NCI-H774 (cell line): ENCODE data around the gene ZFHX3.
"Not testable (repeated sequence)": the region's sequence is repeated elsewhere in the genome, so short reads cannot be mapped to it uniquely, and the experiment has no call there.

ENCODE experiments used
- DNase-seq: peaks from one replicate; lab custom pipeline; 2025; lab: John Stamatoyannopoulos, UW

The ZFHX3 gene, protein sequence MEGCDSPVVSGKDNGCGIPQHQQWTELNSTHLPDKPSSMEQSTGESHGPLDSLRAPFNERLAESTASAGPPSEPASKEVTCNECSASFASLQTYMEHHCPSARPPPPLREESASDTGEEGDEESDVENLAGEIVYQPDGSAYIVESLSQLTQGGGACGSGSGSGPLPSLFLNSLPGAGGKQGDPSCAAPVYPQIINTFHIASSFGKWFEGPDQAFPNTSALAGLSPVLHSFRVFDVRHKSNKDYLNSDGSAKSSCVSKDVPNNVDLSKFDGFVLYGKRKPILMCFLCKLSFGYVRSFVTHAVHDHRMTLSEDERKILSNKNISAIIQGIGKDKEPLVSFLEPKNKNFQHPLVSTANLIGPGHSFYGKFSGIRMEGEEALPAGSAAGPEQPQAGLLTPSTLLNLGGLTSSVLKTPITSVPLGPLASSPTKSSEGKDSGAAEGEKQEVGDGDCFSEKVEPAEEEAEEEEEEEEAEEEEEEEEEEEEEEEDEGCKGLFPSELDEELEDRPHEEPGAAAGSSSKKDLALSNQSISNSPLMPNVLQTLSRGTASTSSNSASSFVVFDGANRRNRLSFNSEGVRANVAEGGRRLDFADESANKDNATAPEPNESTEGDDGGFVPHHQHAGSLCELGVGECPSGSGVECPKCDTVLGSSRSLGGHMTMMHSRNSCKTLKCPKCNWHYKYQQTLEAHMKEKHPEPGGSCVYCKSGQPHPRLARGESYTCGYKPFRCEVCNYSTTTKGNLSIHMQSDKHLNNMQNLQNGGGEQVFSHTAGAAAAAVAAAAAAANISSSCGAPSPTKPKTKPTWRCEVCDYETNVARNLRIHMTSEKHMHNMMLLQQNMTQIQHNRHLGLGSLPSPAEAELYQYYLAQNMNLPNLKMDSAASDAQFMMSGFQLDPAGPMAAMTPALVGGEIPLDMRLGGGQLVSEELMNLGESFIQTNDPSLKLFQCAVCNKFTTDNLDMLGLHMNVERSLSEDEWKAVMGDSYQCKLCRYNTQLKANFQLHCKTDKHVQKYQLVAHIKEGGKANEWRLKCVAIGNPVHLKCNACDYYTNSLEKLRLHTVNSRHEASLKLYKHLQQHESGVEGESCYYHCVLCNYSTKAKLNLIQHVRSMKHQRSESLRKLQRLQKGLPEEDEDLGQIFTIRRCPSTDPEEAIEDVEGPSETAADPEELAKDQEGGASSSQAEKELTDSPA (N-terminal part only)

DNA sequence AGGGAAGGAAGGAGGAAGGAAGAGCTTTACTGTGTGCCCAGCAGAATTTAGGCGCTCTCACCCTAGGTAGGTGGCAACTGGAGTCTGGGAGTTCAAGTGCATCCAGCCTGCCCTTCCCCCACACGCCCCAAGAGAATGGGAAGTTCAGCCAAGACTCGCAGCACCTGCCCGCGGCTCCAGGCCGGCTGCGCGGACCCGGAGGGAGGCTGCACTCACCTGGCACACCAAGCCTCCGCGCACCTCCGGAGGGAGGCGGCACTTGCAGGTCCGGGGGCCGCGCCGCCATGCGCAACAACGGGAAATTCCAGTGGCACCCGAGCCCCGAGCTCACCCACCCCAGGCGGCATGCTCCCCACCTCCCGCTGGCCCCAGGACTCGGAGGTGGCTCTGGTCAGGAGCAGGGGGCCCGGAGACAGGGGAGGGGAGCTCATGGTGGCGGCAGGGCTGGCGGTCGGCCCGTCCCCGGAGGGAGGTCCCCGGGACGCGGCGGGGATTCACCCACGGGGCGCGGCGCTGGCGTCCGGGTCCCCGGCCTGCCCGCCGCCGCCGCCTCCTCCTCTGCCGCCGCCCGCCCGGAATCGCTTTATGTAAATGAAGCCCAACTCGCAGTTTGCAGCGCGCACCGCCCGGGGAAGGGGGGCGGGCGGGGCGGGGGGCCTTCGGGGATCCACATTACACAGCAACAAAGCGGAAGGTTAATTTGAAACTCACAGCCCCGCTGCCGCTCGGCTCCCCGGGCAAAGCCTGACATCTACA lies at the start of gene ZFHX3:
Gene ZFHX3 (minus strand): TSS at position 593 of the 756 bp plus-strand sequence. CDS start 87,983 bp downstream, outside the sequence.
- DNase-seq, result no peak

DNA sequence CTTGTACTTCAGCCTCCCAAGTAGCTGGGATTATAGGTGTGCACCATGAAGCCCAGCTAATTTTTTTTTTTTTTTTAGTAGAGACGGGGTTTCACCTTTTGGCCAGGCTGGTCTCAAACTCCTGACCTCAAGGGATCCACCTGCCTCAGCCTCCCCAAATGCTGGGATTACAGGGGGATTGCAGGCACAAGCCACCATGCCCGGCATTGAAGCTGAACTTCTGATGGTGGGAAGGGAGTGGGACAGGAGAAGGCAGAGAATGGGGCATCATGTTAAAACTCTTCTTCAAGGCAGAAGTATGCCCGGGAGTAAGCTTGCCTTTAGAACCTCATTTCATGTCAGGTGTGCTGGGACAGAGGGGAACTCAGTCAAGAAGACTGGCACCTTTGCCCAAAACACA lies 48.6 kb upstream of the ZFHX3 start:
- no peak for DNase-seq

DNA sequence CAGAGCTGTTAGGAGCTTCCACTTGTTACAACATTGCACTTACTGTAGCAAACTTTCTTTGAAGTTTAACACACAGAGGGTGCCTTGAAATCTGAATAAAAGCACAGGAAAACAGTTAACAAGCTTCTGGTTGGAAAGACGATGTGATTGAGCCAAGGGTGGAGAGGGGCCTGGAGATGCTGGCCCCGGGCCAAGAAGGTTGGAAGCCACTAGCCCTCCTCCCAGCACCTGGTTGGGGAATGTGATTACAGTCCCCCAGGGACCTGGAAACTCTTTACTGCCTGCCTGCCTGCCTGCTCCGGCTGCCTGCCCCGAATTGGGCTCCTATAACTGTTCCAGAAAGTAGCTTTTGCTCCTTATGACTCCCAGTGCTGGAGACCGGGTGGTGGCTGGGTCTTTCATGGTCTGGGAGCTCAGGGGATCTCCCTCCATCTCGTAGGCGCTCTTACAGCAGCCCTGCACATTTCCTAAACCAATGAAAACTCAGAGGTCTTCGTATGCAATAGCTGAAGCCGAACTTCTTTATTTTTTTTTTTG lies 48.0 kb upstream of the ZFHX3 start:
- no peak for DNase-seq

DNA sequence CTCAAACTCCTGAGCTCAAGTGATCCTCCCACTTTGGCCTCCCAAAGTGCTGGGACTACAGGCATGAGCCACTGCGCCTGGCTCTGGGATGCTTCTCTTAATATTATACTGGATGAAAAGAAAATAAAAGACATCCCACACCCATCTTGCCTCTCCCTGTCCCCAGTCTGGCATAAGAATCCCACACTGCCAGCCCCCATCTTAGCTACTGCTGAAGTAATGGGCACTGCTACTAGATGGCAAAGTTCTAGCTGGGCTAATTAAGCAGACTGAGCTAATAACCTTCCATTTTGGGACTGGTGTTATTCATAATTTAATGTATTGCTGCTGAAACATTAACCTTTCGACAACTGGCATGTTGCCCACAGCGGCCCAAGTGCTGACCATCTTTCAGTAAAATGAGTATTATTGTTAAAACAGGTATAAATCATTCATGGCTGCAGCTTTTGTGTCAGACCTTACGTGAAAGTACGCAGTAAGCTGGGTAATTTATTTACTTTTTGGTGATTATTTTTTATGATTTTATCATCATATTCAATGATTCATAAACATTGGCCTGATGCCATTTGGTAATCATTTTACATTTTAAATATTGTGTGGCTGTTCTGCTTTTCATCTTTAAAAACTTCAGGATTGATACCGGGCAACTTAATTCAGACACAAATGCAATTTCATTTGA lies 47.4 kb upstream of the ZFHX3 start:
- DNase-seq, result no peak

DNA sequence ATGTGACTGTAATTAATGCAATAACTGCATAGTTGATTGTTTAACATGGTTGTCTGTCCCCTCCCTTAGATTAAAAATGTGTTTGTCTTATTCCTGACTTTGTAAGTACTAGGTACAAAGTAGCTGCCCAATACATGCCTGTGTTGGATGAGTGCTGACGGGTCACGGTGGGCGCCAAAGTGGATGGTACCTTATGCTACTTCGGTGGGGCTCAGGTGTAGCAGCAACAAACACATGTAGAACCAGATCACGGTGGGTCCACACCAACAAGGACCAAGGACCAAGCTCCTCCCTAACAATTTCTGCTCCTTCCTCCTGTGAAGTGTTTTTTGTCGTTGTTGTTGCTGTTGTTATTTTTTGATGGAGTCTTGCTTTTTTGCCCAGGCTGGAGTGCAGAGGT lies 46.4 kb upstream of the ZFHX3 start:
- DNase-seq, result no peak

DNA sequence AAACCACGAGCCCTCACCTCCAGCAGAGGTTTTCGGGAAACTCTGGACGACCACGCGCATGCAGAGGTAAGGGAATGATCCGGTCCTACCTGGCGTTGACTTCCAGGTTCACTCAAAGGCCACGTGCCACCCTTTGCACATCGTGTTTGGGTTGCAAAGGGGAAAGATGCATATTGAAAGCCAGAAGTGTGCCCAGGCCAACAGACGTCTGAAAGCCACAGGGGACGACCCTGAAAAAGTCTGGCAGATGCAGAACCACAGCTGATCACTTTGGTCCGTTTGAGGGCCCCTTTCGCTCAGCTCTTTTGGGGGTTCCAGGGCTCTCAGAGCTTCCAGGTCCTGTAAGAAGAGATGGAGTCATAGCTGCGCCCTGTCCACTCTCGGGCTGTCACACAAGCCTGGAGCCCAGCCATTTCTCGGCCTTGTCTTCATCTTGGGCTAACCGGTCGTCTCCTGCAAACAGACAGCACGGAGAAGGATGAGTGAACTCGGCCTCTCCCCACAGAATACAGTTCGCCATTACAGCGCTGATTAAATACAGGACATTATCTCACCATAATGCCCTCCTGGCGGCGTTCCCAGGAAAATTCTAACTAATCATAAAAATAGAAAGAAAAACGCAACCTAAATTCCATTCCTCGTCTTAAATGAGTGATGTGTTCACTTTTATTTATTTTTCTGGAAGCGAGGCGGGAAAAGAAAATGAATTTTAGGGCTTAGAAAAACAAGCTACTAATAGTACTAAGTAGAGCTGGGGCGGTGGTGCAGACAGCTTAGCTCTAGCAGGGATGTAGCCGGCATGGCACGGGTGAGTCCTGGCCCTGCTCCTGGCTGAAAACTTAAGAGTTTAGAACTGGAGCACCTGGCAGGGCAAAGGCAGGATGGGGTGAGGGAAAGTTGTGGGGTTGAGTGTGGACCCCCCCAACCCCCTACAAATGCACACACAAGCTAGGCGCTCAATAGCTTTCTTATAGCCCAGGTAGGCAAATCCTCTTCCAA lies 45.5 kb upstream of the ZFHX3 start:
- no peak for DNase-seq

DNA sequence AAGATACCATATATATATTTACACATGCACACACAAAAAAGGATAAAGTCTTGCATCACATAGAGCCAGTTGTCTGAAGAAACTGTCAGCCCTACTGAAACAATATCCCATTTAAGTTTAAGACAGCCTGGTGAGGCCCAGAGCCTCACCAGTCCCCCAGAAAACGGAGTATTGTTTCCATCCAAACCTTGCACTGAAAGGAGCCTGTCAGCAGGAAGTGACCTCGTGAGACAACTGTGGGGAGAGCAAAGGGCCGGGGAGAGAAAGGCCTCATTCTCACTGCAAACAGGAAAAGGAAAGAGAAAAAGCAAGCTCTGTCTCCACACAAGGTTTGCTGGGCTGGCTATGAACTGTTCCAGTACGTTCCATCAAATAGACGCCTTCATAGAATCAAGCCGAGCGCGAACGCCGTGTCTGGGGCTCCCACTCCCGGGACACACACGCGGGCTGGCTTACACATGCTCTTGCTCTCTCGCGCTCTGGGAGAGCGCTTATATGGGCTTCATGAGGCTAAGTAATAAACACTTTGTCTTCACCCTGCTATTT lies 44.4 kb upstream of the ZFHX3 start:
- no peak for DNase-seq

DNA sequence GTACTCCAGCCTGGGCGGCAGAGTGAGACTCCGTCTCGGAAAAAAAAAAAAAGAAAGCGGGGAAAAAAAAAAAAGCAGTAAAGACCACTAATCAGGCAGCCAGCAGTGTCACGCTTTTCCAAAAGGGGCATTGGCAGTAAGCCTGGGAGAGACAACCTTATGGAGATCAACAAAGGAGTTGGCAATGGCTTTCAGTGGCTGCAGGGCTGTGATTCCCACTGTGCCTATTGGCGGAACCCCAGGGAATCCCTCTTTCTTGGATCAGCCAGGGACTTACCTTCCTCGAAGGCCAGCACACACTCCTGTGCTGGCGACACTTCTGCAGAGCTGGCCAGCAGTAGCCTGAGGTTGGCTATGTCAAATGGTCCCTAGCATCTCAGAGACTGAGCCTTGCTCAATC lies 43.2 kb upstream of the ZFHX3 start:
- DNase-seq, result no peak

DNA sequence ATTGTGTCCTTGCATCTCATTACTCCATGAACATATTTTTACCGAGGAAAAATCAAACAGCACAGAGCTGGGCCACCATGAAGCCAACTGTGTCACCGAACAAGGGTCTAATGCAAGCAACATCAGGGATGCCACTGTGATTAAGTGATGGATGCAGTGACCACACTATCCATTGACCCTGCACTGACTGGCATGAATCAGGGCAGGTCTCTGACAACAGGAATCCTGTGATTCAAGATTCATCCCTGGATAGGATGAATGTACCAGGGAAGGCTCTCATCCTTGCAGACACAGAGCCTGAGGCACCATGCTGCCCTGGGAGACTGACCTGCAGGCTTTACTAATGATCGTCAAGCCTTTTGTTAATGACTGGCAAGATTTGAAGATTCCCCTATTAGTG lies 41.5 kb upstream of the ZFHX3 start:
- DNase-seq, result no peak

DNA sequence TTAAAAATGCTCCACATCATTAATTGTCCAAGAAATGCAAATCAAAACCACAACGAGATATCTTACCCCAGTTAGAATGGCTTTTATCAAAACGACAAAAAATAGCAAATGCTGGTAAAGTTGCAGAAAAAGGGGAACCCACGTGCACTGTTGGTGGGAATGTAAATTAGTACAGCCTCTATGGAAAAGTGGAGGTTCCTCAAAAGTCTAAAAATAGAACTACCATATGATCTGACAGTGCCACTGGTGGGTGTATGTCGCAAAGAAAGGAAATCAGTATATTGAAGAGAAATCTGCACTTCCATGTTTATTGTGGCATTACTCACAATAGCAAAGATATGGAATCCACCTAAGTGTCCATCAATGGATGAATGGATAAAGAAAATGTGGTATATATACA lies 38.2 kb upstream of the ZFHX3 start:
- no peak for DNase-seq

DNA sequence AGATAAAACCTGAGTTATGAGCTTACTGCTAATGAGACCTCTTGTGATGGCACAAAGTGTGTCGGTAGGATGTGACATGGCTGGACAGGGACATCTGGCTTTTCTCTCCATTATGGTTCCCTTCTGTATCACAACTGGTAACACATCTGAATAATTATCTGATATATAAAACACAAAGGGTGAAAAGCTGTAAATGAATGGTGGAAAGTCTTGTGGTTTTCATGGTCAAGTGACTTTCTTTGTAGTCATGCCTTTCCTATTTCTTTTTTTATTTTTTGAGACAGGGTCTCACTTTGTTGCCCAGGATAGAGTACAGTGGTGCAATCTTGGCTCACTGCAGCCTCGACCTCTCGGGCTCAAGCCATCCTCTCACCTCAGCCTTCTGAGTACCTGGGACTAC lies 35.3 kb upstream of the ZFHX3 start:
- no peak for DNase-seq

DNA sequence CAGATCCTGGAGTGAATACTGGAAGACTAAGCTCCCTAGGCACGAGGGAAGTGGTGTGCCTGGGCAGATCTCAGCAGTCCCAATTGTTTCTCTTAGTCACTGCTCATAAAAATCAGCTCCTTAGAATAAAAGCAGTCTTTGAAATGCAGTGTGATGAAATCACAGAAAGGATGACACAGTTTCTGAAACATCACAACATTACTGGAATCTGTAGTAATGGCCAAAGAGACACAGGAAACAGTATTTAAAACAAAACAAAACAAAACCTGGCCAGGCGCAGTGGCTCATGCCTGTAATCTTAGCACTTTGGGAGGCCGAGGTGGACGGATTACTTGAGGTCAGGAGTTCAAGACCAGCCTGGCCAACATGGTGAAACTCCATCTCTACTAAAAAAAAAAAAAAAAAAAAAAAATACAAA lies 34.7 kb upstream of the ZFHX3 start:
- not testable (repeated sequence) for DNase-seq

DNA sequence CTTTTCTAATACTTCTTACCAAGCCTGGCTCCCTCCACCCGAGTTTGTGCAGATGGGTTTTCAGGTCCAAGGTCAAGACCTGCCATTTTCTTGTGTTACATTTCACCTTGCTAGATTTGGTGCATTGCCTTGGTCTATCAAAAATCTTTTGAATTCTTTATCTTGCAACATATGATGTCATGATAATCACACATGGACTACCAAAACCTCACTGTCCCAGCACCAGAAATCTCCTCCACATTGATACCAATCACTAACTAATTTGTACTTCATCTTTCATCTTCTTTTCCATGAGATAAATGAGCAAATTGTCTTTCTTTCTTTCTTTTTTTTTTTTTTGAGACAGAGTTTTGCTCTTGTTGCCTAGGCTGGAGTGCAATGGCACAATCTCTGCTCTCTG lies 33.0 kb upstream of the ZFHX3 start:
- DNase-seq, result no peak

DNA sequence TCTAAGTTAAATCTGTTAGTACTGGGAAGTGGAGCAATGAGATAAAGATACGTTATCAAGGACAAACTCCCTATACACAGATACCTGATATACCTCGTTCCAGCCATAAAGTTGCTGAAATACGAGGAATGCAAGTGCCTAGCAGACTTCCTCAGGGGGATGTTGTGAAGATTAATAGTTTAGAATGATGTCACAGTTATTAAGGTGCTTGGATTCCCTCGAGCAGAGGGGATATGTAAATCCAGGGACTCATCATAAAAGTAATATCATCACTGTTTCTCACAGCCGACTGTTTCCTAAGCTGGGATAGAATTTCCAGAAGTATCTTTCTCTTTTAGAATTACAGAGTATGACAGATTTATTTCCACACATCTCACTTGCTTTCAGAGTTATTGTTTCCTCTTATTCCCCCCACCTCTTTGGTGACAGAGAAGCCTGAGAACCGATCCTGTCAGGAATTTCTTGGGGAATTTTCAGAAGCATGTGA lies 28.4 kb upstream of the ZFHX3 start:
- no peak for DNase-seq

DNA sequence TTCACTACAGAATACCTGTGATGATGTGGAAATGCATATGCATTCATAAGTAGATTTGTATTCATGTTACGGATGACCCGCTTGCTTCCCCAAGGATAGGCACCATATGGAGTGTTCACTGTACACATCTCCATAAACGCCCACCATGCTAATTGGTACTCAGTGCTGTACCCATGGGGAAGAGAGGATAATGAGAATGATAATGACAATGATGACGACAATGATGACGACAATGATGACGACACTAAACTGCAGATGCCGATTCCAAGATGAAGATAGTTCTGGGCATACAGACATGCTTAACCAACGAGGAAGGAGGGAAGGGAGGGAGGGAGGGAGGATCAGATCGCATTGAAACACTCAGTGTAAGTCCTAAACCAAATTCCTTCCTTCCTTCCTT lies 26.5 kb upstream of the ZFHX3 start:
- no peak for DNase-seq

DNA sequence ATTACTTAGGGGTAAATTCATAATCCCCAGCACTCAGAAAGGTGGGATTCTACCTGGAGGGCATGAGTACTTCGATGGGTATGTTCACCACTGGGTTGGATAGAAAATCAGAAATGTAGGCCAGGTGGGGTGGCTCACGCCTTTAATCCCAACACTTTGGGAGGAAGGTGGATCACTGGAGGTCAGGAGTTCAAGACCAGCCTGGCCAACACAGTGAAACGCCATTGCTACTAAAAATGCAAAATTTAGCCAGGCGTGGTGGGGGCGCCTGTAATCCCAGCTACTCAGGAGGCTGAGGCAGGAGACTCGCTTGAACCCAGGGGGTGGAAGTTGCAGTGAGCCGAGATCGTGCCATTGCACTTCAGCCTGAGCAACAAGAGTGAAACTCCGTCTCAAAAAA lies 24.1 kb upstream of the ZFHX3 start:
- DNase-seq, result not testable (repeated sequence)

DNA sequence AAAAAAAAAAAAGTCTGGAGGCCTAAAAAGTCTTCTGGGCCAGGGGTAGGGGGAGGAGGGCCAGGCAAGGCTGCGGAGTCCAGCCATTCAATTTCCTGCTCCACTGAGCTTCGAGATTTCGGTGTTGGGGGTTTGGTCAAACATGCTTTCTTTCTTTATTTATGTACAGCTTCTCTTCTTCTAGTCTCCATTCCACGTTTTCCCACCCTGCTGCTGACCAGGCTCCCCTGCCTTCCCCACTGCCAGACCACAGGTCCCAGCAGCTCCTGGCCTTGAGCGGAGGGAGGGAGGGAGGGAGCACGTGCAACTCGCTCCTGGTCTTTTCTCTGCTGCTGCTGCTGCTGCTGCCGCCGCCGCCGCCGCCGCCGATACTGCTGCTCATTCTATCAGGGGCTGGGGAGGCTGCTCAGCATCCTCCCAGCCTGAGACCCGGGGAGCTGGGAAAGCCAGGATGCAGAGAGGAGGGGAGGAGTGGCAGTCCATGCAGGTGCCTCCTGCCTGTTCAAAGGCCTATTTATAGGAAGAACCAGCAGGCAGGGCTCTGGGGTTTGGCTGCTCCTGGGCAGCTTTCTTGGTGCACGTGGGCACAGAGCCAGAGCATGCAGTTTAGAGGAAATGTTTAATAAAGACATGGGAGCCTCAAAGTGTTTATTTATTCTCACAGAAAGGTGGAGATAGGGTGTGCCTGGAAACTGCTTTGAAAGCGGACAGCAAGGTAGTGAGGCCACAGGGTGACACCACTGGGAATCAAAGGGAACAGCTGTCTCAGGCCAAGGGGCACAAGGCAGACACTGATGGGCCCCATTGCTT lies 23.4 kb upstream of the ZFHX3 start:
- peak; percentile 23 for DNase-seq

DNA sequence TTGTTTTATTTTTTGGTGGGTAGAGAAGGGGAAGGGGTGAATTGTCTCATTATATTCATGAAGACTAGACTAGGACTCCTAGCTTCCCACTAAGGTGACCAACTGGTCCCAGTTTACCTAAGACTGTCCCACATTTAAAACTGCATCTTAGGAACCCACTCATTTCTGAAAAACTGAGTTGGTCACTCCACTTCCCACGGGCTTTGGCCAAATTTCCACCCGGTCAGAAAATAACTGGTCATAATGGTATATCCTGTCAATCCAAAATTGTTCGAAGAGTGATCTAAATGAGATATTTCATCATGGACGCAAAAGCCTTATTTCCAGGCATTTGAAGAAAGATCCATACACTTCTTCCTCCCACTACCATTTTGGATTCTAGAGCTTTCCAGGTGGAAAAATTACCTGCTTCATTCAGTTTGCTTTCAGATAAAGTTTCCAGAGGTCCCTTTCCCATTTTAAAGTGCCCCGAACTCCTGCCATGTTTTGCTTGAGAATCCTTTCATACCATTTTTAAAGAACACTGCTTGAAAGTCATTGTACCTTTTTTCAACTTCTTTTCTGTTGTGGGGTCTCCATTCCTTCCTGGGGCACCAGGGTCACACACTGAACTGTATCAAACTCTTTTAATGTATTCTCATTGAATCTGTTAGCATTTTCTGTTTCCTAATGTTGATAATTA lies 21.8 kb upstream of the ZFHX3 start:
- no peak for DNase-seq
